Loucy (cell line): ENCODE data around the gene TCL1A.

Experiments
- H2AFZ ChIP-seq: fragments of 200-600 bp; sonication (generic); 2 replicates; pipeline ENCODE4 v1.6.0; 2016; ENCODE audit warnings: antibody characterized with exemption, mild to moderate bottlenecking, low read length, moderate library complexity
- H3F3A ChIP-seq: fragments of 200-600 bp; 2 replicates; pipeline ENCODE4 v1.6.0; 2016; ENCODE audit warnings: antibody characterized with exemption, low read depth, mild to moderate bottlenecking
- H3K27me3 ChIP-seq: fragments of 200-600 bp; sonication (generic); 2 replicates; pipeline ENCODE4 v1.6.1; 2014; ENCODE audit warnings: low read length, mild to moderate bottlenecking; ENCODE audit not compliant: insufficient read depth, poor library complexity, severe bottlenecking
- H3K36me3 ChIP-seq: fragments of 200-600 bp; sonication (generic); 2 replicates; pipeline ENCODE4 v1.6.1; 2016; ENCODE audit warnings: low read length; ENCODE audit not compliant: insufficient read depth
- H3K4me1 ChIP-seq: fragments of 200-600 bp; sonication (generic); 2 replicates; pipeline ENCODE4 v1.5.1; 2014; ENCODE audit warnings: low read length, mild to moderate bottlenecking; ENCODE audit not compliant: insufficient read depth, poor library complexity, severe bottlenecking
- H3K4me2 ChIP-seq: fragments of 200-600 bp; sonication (generic); 2 replicates; pipeline ENCODE4 v1.6.0; 2014; ENCODE audit warnings: antibody characterized with exemption, low read length, low read depth, mild to moderate bottlenecking; ENCODE audit not compliant: poor library complexity, severe bottlenecking
- H3K4me3 ChIP-seq: fragments of 200-600 bp; sonication (generic); 2 replicates; pipeline ENCODE4 v1.5.1; 2014; ENCODE audit warnings: low read length, mild to moderate bottlenecking, mixed read lengths; ENCODE audit not compliant: poor library complexity, severe bottlenecking
- H3K79me2 ChIP-seq: fragments of 200-600 bp; sonication (generic); 2 replicates; pipeline ENCODE4 v1.6.1; 2014; ENCODE audit warnings: low read length; ENCODE audit not compliant: insufficient read depth
- H3K9ac ChIP-seq: fragments of 200-600 bp; sonication (generic); 2 replicates; pipeline ENCODE4 v1.6.0; 2014; ENCODE audit warnings: mild to moderate bottlenecking, low read depth, low read length, moderate library complexity; ENCODE audit not compliant: poor library complexity, severe bottlenecking
- H3K9me2 ChIP-seq: fragments of 200-600 bp; sonication (generic); replicated peaks from 2 replicates; pipeline ENCODE4 v1.6.1; 2016; ENCODE audit warnings: low read depth, low read length, mixed read lengths
- H3K9me3 ChIP-seq: fragments of 200-600 bp; sonication (generic); 2 replicates; pipeline ENCODE4 v1.6.1; 2014; ENCODE audit warnings: mild to moderate bottlenecking, antibody characterized with exemption, low read length, low read depth; ENCODE audit not compliant: insufficient read depth
- H4K20me1 ChIP-seq: fragments of 200-600 bp; sonication (generic); 2 replicates; pipeline ENCODE4 v1.6.0; 2014; ENCODE audit warnings: antibody characterized with exemption, low read length, mild to moderate bottlenecking; ENCODE audit not compliant: insufficient read depth, poor library complexity, severe bottlenecking
- CTCF ChIP-seq: fragments of 200-600 bp; sonication (generic); conservative IDR thresholded peaks from 2 replicates; pipeline ENCODE4 v1.5.1; 2014; ENCODE audit warnings: mild to moderate bottlenecking, antibody characterized with exemption, low read length
- EZH2phosphoT487 ChIP-seq: fragments of 200-600 bp; IDR thresholded peaks from 2 replicates; pipeline ENCODE4 v1.6.1; 2018; ENCODE audit warnings: antibody characterized with exemption, mild to moderate bottlenecking, moderate library complexity, borderline replicate concordance

Gene TCL1A

GRCh38 chr14:95660651-95661515 is 53.0 kb downstream of the TCL1A start:
- Histone ChIP-seq H3K27me3 (no peaks in the 10 kb centered on the region), H3K79me2 (no peaks in the 10 kb centered on the region), H2AFZ (no peak overlapping the region), H3K9me3 (no peaks in the 10 kb centered on the region), H3F3A (no peaks in the 10 kb centered on the region), H3K36me3 (no peaks in the 10 kb centered on the region), H4K20me1 (no peaks in the 10 kb centered on the region), H3K4me1 (peaks cover 7% of the 10 kb centered on the region), H3K4me2 (no peak overlapping the region), H3K4me3 (no peak overlapping the region), H3K9me2 (no peaks in the 10 kb centered on the region), H3K9ac (no peak overlapping the region)
- TF ChIP-seq EZH2phosphoT487 (no peak), CTCF (no peak)

- Histone ChIP-seq H2AFZ (no peak overlapping the region), H3K9me2 (no peaks in the 10 kb centered on the region), H3F3A (no peaks in the 10 kb centered on the region), H3K9me3 (no peaks in the 10 kb centered on the region), H3K9ac (no peak overlapping the region), H3K79me2 (no peaks in the 10 kb centered on the region), H3K4me3 (no peak overlapping the region), H3K36me3 (no peaks in the 10 kb centered on the region), H3K27me3 (no peaks in the 10 kb centered on the region), H3K4me2 (no peak overlapping the region), H3K4me1 (peaks cover 7% of the 10 kb centered on the region), H4K20me1 (no peaks in the 10 kb centered on the region)
- TF ChIP-seq EZH2phosphoT487 = no peak
- TF ChIP-seq CTCF = no peak
Observed at GRCh38 chr14:95659990-95660385, 53.9 kb downstream of the TCL1A start.
